ENCODE results near the gene CDON. TPM values are rescaled to one million over a fixed set of nuclear protein-coding genes. Genes with fewer than 3 reads are reported as not detected.

Gene CDON
- total RNA-seq, 1 donor from 2014 or later: 19.9 TPM

GRCh38 chr11:126105748-126106080 lies 43.0 kb upstream of the CDON start:
- TF ChIP-seq, protein P1, sequence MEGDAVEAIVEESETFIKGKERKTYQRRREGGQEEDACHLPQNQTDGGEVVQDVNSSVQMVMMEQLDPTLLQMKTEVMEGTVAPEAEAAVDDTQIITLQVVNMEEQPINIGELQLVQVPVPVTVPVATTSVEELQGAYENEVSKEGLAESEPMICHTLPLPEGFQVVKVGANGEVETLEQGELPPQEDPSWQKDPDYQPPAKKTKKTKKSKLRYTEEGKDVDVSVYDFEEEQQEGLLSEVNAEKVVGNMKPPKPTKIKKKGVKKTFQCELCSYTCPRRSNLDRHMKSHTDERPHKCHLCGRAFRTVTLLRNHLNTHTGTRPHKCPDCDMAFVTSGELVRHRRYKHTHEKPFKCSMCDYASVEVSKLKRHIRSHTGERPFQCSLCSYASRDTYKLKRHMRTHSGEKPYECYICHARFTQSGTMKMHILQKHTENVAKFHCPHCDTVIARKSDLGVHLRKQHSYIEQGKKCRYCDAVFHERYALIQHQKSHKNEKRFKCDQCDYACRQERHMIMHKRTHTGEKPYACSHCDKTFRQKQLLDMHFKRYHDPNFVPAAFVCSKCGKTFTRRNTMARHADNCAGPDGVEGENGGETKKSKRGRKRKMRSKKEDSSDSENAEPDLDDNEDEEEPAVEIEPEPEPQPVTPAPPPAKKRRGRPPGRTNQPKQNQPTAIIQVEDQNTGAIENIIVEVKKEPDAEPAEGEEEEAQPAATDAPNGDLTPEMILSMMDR (IDR thresholded peaks at IDR 0.05): no peak
- H3K27ac Mint-ChIP-seq (ENCODE audit: unreplicated experiment): no peak overlapping the region
- no peaks in the 10 kb centered on the region for H3K9me3 Mint-ChIP-seq (ENCODE audit: low read depth)
- no peak for DNase-seq (ENCODE audit: low spot score)
- no peak overlapping the region for H3K4me3 Mint-ChIP-seq (ENCODE audit: unreplicated experiment)
- no peaks in the 10 kb centered on the region for H3K36me3 Mint-ChIP-seq (ENCODE audit: low read depth)
- peaks cover 2% of the 10 kb centered on the region for H3K27me3 Mint-ChIP-seq (ENCODE audit: low read depth)
- H3K4me1 Mint-ChIP-seq (ENCODE audit: low read depth): peaks cover 41% of the 10 kb centered on the region

DNA sequence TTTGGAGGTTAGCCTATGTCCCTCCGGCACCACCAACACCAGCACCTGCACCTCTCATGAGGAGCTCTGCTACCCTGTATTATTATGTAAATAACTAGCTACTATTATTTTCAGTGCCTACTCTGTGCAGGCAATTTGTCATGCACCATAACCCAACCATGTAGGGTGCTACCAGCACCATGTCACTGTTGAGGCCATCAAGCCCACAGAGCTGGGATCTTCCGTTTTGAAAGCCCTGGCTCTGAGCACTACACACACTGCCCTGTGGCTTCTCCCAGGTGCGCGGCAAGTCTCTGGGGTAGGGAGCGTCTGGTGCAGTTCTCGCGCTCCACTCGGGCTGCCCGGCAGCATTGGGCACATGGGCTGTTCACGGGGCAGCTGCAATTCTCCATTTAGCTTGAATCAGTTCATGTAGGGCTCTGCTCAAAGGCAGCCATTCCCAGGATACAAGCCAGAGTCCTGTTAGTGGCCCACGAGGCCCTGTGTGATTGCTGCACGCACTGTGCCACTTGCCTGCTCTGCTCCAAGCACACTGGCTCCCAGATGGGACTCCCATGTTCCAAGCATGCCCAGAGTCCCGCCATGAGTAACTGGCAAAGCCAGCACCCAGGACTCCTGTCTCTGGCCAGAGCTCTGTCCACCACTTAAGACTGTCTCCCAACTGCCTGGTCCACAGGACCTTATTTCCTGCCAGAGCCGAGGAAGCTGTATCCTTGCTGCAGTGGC lies 42.5 kb upstream of the CDON start:
- no peak overlapping the region for H3K4me3 Mint-ChIP-seq (ENCODE audit: unreplicated experiment)
- peaks cover 41% of the 10 kb centered on the region for H3K4me1 Mint-ChIP-seq (ENCODE audit: low read depth)
- no peak for DNase-seq (ENCODE audit: low spot score)
- peaks cover 5% of the 10 kb centered on the region for H3K27me3 Mint-ChIP-seq (ENCODE audit: low read depth)
- H3K9me3 Mint-ChIP-seq (ENCODE audit: low read depth): no peaks in the 10 kb centered on the region
- H3K36me3 Mint-ChIP-seq (ENCODE audit: low read depth): no peaks in the 10 kb centered on the region
- H3K27ac Mint-ChIP-seq (ENCODE audit: unreplicated experiment): no peak overlapping the region
- TF ChIP-seq, protein P1 (IDR thresholded peaks at IDR 0.05): no peak

GRCh38 chr11:126104420-126104819 lies 41.8 kb upstream of the CDON start:
- no peak overlapping the region for H3K4me3 Mint-ChIP-seq (ENCODE audit: unreplicated experiment)
- H3K36me3 Mint-ChIP-seq (ENCODE audit: low read depth): no peaks in the 10 kb centered on the region
- H3K9me3 Mint-ChIP-seq (ENCODE audit: low read depth): no peaks in the 10 kb centered on the region
- no peak overlapping the region for H3K27ac Mint-ChIP-seq (ENCODE audit: unreplicated experiment)
- TF ChIP-seq, protein P1 (IDR thresholded peaks at IDR 0.05): no peak
- peaks cover 5% of the 10 kb centered on the region for H3K27me3 Mint-ChIP-seq (ENCODE audit: low read depth)
- no peak for DNase-seq (ENCODE audit: low spot score)
- peaks cover 35% of the 10 kb centered on the region for H3K4me1 Mint-ChIP-seq (ENCODE audit: low read depth)

DNA sequence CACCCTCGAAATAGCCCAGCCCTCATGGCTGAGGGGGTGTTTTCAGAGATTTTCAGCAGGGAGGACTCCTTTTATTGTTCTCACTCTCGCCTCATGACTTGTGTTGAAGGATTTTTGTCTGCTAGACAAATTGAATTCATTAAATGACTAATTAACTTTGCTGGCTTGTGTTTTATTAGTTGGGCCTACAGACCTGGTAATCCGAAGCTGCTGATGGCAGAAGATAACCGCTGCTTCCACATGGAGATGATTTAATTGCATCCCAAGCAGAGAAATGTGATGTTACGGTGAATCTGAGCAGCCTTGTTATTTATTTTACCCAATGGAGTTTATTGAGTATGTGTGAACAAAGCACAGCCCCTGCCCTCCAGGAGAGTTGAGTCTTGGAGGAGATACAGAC lies 40.5 kb upstream of the CDON start:
- H3K36me3 Mint-ChIP-seq (ENCODE audit: low read depth): no peaks in the 10 kb centered on the region
- H3K9me3 Mint-ChIP-seq (ENCODE audit: low read depth): no peaks in the 10 kb centered on the region
- H3K4me3 Mint-ChIP-seq (ENCODE audit: unreplicated experiment): no peak overlapping the region
- DNase-seq (ENCODE audit: low spot score): no peak
- peaks cover 35% of the 10 kb centered on the region for H3K4me1 Mint-ChIP-seq (ENCODE audit: low read depth)
- TF ChIP-seq, protein P1 (IDR thresholded peaks at IDR 0.05): no peak
- no peak overlapping the region for H3K27ac Mint-ChIP-seq (ENCODE audit: unreplicated experiment)
- H3K27me3 Mint-ChIP-seq (ENCODE audit: low read depth): peaks cover 5% of the 10 kb centered on the region

GRCh38 chr11:126102436-126102981 lies 39.8 kb upstream of the CDON start:
- H3K4me1 Mint-ChIP-seq (ENCODE audit: low read depth): peaks cover 35% of the 10 kb centered on the region
- H3K9me3 Mint-ChIP-seq (ENCODE audit: low read depth): no peaks in the 10 kb centered on the region
- H3K36me3 Mint-ChIP-seq (ENCODE audit: low read depth): no peaks in the 10 kb centered on the region
- DNase-seq (ENCODE audit: low spot score): no peak
- TF ChIP-seq, protein P1 (IDR thresholded peaks at IDR 0.05): no peak
- no peak overlapping the region for H3K27ac Mint-ChIP-seq (ENCODE audit: unreplicated experiment)
- peaks cover 9% of the 10 kb centered on the region for H3K27me3 Mint-ChIP-seq (ENCODE audit: low read depth)
- no peak overlapping the region for H3K4me3 Mint-ChIP-seq (ENCODE audit: unreplicated experiment)
